Measurements from ENCODE around the gene TCEANC. TPM values are rescaled to one million over a fixed set of nuclear protein-coding genes. Genes with fewer than 3 reads are reported as not detected.

TCEANC gene
- total RNA-seq (2021) (3.1 and 3.9 TPM in 2 replicates), Bru-seq, nascent RNA (percentile 50 among the genes with signal in this experiment), BruChase-seq, experiment 1, labeled RNA remaining after a 2-hour chase (percentile 47 among the genes with signal in this experiment), BruChase-seq, experiment 2, labeled RNA remaining after a 6-hour chase (percentile 41 among the genes with signal in this experiment)
- long read RNA-seq, partial matches to known transcripts, result 0 of 4 reads
- long read RNA-seq, other reads (novel, unspliced or antisense), result 4 of 4 reads

GRCh38 chrX:13652850-13653693, at the start of gene TCEANC:
Gene TCEANC (plus strand): TSS chrX:13653141. CDS start chrX:13662509, 9,368 bp downstream.
- peak; percentile 98 for DNase-seq (ENCODE audit: low spot score)
- CTCF ChIA-PET, result no interaction called here

DNA sequence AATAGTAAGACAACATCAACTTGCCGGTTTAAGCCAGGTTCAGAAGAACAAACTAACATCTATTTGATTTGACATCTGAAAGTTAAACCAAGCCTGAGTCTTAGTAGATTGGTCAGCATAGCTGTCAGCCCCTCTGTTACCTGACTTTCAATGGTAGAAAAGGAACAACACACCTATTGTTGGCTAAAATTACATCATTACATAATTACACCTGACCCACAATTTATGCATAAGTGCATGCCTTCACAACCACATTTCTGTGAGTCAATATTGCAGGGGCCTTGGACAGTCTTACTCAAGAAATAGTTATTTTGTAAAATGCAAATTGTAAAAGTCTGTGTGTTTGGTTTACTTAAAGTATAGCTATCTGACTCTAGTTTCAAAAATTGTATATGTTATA, 47.3 kb upstream of the TCEANC start:
- ChIA-PET POLR2A (ENCODE audit: low non-redundant PET) (no interaction called here), CTCF (no interaction called here)
- Histone ChIP-seq H3K4me3 (ENCODE audit: low read depth, low read length, poor library complexity, severe bottlenecking) (no peak overlapping the region), H3K27me3 (replicated peaks; ENCODE audit: insufficient read depth, low read depth, low read length, poor library complexity) (no peaks in the 10 kb centered on the region), H3K9me3 (ENCODE audit: low read depth, low read length, poor library complexity, severe bottlenecking) (peaks cover 5% of the 10 kb centered on the region), H3K36me3 (ENCODE audit: insufficient read depth, low read length, poor library complexity, severe bottlenecking) (no peaks in the 10 kb centered on the region), H3K4me1 (ENCODE audit: insufficient read depth, low read length, poor library complexity, severe bottlenecking) (no peaks in the 10 kb centered on the region), H3K27ac (ENCODE audit: low read depth, low read length, poor library complexity, severe bottlenecking) (no peak overlapping the region)
- BruUV-seq (replicated peaks), result no TSS peak
- DNase-seq (ENCODE audit: low spot score), result no peak
- no peak for TF ChIP-seq CTCF (conservative IDR thresholded peaks at IDR 0.05; ENCODE audit: low read depth, low read length)
- no peak for TF ChIP-seq EZH2 (IDR thresholded peaks at IDR 0.05; ENCODE audit: borderline replicate concordance, low read depth, low read length, poor library complexity, severe bottlenecking)
- intact Hi-C loops (cut with micrococcal nuclease; ENCODE audit: unreplicated experiment), result no loop called here

More at GRCh38 chrX:13652850-13653693, at the start of gene TCEANC:
- no peaks in the 10 kb centered on the region for H3K27me3 ChIP-seq (replicated peaks; ENCODE audit: insufficient read depth, low read depth, low read length, poor library complexity)
- POLR2A ChIA-PET (ENCODE audit: low non-redundant PET), result no interaction called here
- no peaks in the 10 kb centered on the region for H3K4me1 ChIP-seq (ENCODE audit: insufficient read depth, low read length, poor library complexity, severe bottlenecking)
- intact Hi-C loops (cut with micrococcal nuclease; ENCODE audit: unreplicated experiment), result loop anchor here (5.0 kb wide), 1 partner anchor 79 kb away; the partner anchor contains the start of genes OFD1 and TRAPPC2
- no peaks in the 10 kb centered on the region for H3K36me3 ChIP-seq (ENCODE audit: insufficient read depth, low read length, poor library complexity, severe bottlenecking)
- H3K9me3 ChIP-seq (ENCODE audit: low read depth, low read length, poor library complexity, severe bottlenecking), result no peaks in the 10 kb centered on the region
- no peak for TF ChIP-seq CTCF (conservative IDR thresholded peaks at IDR 0.05; ENCODE audit: low read depth, low read length)
- TF ChIP-seq EZH2 (IDR thresholded peaks at IDR 0.05; ENCODE audit: borderline replicate concordance, low read depth, low read length, poor library complexity, severe bottlenecking), result no peak
- H3K4me3 ChIP-seq (ENCODE audit: low read depth, low read length, poor library complexity, severe bottlenecking), result peak within 1 kb of the TSS; percentile 59
- no TSS peak for BruUV-seq (replicated peaks)
- H3K27ac ChIP-seq (ENCODE audit: low read depth, low read length, poor library complexity, severe bottlenecking), result peak within 1 kb of the TSS; percentile 78

- intact Hi-C loops (cut with micrococcal nuclease; ENCODE audit: unreplicated experiment), result no loop called here
- Histone ChIP-seq H3K36me3 (ENCODE audit: insufficient read depth, low read length, poor library complexity, severe bottlenecking) (no peaks in the 10 kb centered on the region), H3K4me1 (ENCODE audit: insufficient read depth, low read length, poor library complexity, severe bottlenecking) (no peaks in the 10 kb centered on the region), H3K27me3 (replicated peaks; ENCODE audit: insufficient read depth, low read depth, low read length, poor library complexity) (no peaks in the 10 kb centered on the region), H3K27ac (ENCODE audit: low read depth, low read length, poor library complexity, severe bottlenecking) (no peak overlapping the region), H3K4me3 (ENCODE audit: low read depth, low read length, poor library complexity, severe bottlenecking) (no peak overlapping the region), H3K9me3 (ENCODE audit: low read depth, low read length, poor library complexity, severe bottlenecking) (no peaks in the 10 kb centered on the region)
- ChIA-PET CTCF (no interaction called here), POLR2A (ENCODE audit: low non-redundant PET) (no interaction called here)
- no peak for DNase-seq (ENCODE audit: low spot score)
- BruUV-seq (replicated peaks), result no TSS peak
- TF ChIP-seq CTCF (conservative IDR thresholded peaks at IDR 0.05; ENCODE audit: low read depth, low read length) (no peak), EZH2 (IDR thresholded peaks at IDR 0.05; ENCODE audit: borderline replicate concordance, low read depth, low read length, poor library complexity, severe bottlenecking) (no peak)
These were observed 45.5 kb upstream of the TCEANC start for GRCh38 chrX:13607331-13607995.
